Measurements from ENCODE around the gene HSPA4L. TPM values are rescaled to one million over a fixed set of nuclear protein-coding genes. Genes with fewer than 3 reads are reported as not detected.

The HSPA4L gene
- total RNA-seq, 1 experiment from 2014 or later: 8.7 TPM

- Histone ChIP-seq H4K20me1 (ENCODE audit: low read length) (no peaks in the 10 kb centered on the region), H3K9ac (ENCODE audit: low read length) (no peak overlapping the region), H3K27me3 (ENCODE audit: low read length) (no peaks in the 10 kb centered on the region), H3K79me2 (ENCODE audit: low read length) (no peaks in the 10 kb centered on the region), H3K4me1 (ENCODE audit: insufficient read depth, low read length) (no peaks in the 10 kb centered on the region), H3K4me2 (ENCODE audit: low read length) (no peak overlapping the region), H3K9me3 (ENCODE audit: low read length) (peaks cover 9% of the 10 kb centered on the region; the same call in 1 of the 2 replicates), H3K36me3 (ENCODE audit: low read depth, low read length) (peaks cover 5% of the 10 kb centered on the region; the same call in 1 of the 2 replicates), H3K9me2 (replicated peaks; ENCODE audit: low read length) (no peaks in the 10 kb centered on the region), H3K4me3 (ENCODE audit: low read length) (no peak overlapping the region), H3K27ac (ENCODE audit: low read length) (no peak overlapping the region), H3F3A (ENCODE audit: low read length, unreplicated experiment) (no peaks in the 10 kb centered on the region), H2AFZ (ENCODE audit: low read length) (no peak overlapping the region)
- CTCF ChIA-PET: no interaction called here
- DNase-seq: no peak
- no TSS peak for BruUV-seq (replicated peaks)
- ATAC-seq: no peak
- POLR2A ChIA-PET (ENCODE audit: unreplicated experiment): no interaction called here
- no peak for TF ChIP-seq EZH2 (IDR thresholded peaks at IDR 0.05; ENCODE audit: low read length, unreplicated experiment)
- TF ChIP-seq, protein P1, sequence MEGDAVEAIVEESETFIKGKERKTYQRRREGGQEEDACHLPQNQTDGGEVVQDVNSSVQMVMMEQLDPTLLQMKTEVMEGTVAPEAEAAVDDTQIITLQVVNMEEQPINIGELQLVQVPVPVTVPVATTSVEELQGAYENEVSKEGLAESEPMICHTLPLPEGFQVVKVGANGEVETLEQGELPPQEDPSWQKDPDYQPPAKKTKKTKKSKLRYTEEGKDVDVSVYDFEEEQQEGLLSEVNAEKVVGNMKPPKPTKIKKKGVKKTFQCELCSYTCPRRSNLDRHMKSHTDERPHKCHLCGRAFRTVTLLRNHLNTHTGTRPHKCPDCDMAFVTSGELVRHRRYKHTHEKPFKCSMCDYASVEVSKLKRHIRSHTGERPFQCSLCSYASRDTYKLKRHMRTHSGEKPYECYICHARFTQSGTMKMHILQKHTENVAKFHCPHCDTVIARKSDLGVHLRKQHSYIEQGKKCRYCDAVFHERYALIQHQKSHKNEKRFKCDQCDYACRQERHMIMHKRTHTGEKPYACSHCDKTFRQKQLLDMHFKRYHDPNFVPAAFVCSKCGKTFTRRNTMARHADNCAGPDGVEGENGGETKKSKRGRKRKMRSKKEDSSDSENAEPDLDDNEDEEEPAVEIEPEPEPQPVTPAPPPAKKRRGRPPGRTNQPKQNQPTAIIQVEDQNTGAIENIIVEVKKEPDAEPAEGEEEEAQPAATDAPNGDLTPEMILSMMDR (conservative IDR thresholded peaks at IDR 0.05; ENCODE audit: low read depth, low read length): no peak
- no peak for TF ChIP-seq EZH2phosphoT487 (IDR thresholded peaks at IDR 0.05; ENCODE audit: borderline replicate concordance, low read length)
- intact Hi-C loops (cut with micrococcal nuclease): no loop called here
These were observed 63.9 kb downstream of the HSPA4L start for GRCh38 chr4:127846061-127846460.

DNA sequence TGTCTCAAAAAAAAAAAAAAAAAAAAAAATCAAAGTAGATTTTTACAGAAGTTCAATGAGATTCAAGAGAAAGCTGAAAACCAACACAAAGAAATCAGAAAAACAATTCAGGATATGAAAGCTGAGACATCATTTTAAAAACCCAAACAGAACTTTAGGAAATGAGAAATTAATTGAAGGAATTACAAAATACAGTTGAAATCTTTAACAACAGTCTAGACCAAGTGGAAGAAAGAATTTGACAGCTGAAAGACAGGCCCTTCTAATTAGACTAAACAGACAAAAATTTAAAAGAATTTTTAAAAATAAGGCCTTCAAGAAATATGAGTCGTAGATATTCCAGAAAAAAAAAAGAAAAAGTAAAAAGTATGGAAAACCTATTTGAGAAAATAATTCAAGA lies 64.6 kb downstream of the HSPA4L start:
- Histone ChIP-seq H3K27ac (ENCODE audit: low read length) (no peak overlapping the region), H3K4me1 (ENCODE audit: insufficient read depth, low read length) (no peaks in the 10 kb centered on the region), H3F3A (ENCODE audit: low read length, unreplicated experiment) (no peaks in the 10 kb centered on the region), H3K27me3 (ENCODE audit: low read length) (no peaks in the 10 kb centered on the region), H3K36me3 (ENCODE audit: low read depth, low read length) (peaks cover 5% of the 10 kb centered on the region; the same call in 1 of the 2 replicates), H2AFZ (ENCODE audit: low read length) (no peak overlapping the region), H3K9me2 (replicated peaks; ENCODE audit: low read length) (no peaks in the 10 kb centered on the region), H3K9me3 (ENCODE audit: low read length) (peaks cover 9% of the 10 kb centered on the region; the same call in 1 of the 2 replicates), H3K4me3 (ENCODE audit: low read length) (no peak overlapping the region), H3K79me2 (ENCODE audit: low read length) (no peaks in the 10 kb centered on the region), H4K20me1 (ENCODE audit: low read length) (no peaks in the 10 kb centered on the region), H3K9ac (ENCODE audit: low read length) (no peak overlapping the region), H3K4me2 (ENCODE audit: low read length) (no peak overlapping the region)
- intact Hi-C loops (cut with micrococcal nuclease): no loop called here
- ChIA-PET CTCF (no interaction called here), POLR2A (ENCODE audit: unreplicated experiment) (no interaction called here)
- TF ChIP-seq, protein P1 (conservative IDR thresholded peaks at IDR 0.05; ENCODE audit: low read depth, low read length): no peak
- no peak for TF ChIP-seq EZH2phosphoT487 (IDR thresholded peaks at IDR 0.05; ENCODE audit: borderline replicate concordance, low read length)
- no peak for TF ChIP-seq EZH2 (IDR thresholded peaks at IDR 0.05; ENCODE audit: low read length, unreplicated experiment)
- ATAC-seq: no peak
- no peak for DNase-seq
- no TSS peak for BruUV-seq (replicated peaks)

DNA sequence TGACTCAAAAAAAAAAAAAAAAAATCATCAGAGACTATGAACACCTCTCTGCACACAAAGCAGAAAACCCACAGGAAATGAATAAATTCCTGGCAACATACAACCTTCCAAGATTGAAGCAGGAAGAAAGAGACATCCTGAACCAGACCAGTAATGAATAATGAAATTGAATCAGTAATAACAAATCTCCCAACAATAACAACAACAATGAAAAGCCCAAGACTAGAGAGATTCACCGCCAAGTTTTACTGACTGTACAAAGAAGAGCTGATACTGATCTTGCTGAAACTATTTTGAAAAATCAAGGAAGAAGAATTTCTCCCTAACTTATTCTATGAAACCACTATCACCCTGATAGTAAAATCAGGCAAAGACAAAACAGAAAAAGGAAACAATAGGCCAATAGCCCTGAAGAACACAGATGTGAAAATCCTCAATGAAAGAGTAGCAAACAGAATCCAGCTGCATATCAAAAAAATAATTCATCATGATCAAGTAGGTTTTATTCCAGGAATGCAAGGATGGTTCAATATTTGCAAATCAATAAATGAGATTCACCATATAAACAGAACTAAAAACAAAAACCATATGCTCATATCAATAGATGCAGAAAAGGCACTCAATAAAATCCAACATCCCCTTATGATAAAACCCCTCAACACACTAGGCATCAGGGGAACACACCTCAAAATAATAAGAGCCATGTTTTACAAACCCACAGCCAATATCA lies 67.5 kb downstream of the HSPA4L start:
- no peaks in the 10 kb centered on the region for H3K27me3 ChIP-seq (ENCODE audit: low read length)
- DNase-seq: no peak
- no peaks in the 10 kb centered on the region for H3K4me1 ChIP-seq (ENCODE audit: insufficient read depth, low read length)
- no peak overlapping the region for H2AFZ ChIP-seq (ENCODE audit: low read length)
- H3K4me2 ChIP-seq (ENCODE audit: low read length): no peak overlapping the region
- no peaks in the 10 kb centered on the region for H4K20me1 ChIP-seq (ENCODE audit: low read length)
- no peak overlapping the region for H3K27ac ChIP-seq (ENCODE audit: low read length)
- no TSS peak for BruUV-seq (replicated peaks)
- H3K79me2 ChIP-seq (ENCODE audit: low read length): no peaks in the 10 kb centered on the region
- H3K4me3 ChIP-seq (ENCODE audit: low read length): no peak overlapping the region
- H3K9ac ChIP-seq (ENCODE audit: low read length): no peak overlapping the region
- H3F3A ChIP-seq (ENCODE audit: low read length, unreplicated experiment): no peaks in the 10 kb centered on the region
- H3K36me3 ChIP-seq (ENCODE audit: low read depth, low read length): peaks cover 5% of the 10 kb centered on the region; the same call in 1 of the 2 replicates
- intact Hi-C loops (cut with micrococcal nuclease): no loop called here
- no peak for ATAC-seq
- no peaks in the 10 kb centered on the region for H3K9me2 ChIP-seq (replicated peaks; ENCODE audit: low read length)
- ChIA-PET POLR2A (ENCODE audit: unreplicated experiment) (no interaction called here), CTCF (no interaction called here)
- TF ChIP-seq EZH2 (IDR thresholded peaks at IDR 0.05; ENCODE audit: low read length, unreplicated experiment) (no peak), EZH2phosphoT487 (IDR thresholded peaks at IDR 0.05; ENCODE audit: borderline replicate concordance, low read length) (no peak)
- TF ChIP-seq, protein P1 (conservative IDR thresholded peaks at IDR 0.05; ENCODE audit: low read depth, low read length): no peak
- H3K9me3 ChIP-seq (ENCODE audit: low read length): peaks cover 9% of the 10 kb centered on the region; the same call in 1 of the 2 replicates

Data from PC-3 (cell line).